WTC11 (cell line): ENCODE results near the gene SRSF2.
A peak's percentile ranks its signal among the peaks of the same experiment; 100 is the strongest.
"Not testable (repeated sequence)": the region's sequence is repeated elsewhere in the genome, so short reads cannot be mapped to it uniquely, and the experiment has no call there.

Experiments used
- ATF1 ChIP-seq: sonication (generic); formaldehyde crosslinking; IDR thresholded peaks from 2 replicates; pipeline ENCODE4 v1.8.1; 2023; ENCODE audit warnings: mild to moderate bottlenecking, moderate library complexity, missing genetic modification reagents
- CREB1 ChIP-seq: sonication (generic); formaldehyde crosslinking; IDR thresholded peaks from 2 replicates; pipeline ENCODE4 v1.8.0; 2023; ENCODE audit warnings: mild to moderate bottlenecking, missing genetic modification reagents
- GABPB1 ChIP-seq: sonication (generic); formaldehyde crosslinking; IDR thresholded peaks from 2 replicates; pipeline ENCODE4 v1.8.1; 2023; ENCODE audit warnings: mild to moderate bottlenecking, missing genetic modification reagents
- IRF2 ChIP-seq: sonication (generic); formaldehyde crosslinking; IDR thresholded peaks from 2 replicates; pipeline ENCODE4 v1.8.0; 2022; ENCODE audit warnings: low read depth, missing genetic modification reagents, borderline replicate concordance
- OVOL2 ChIP-seq: fragments of 250-450 bp; sonication (Bioruptor Pico); IDR thresholded peaks from 2 replicates; pipeline ENCODE4 v1.9.0; 2021; ENCODE audit warnings: mild to moderate bottlenecking, borderline replicate concordance
- SMAD3 ChIP-seq: sonication (generic); formaldehyde crosslinking; IDR thresholded peaks from 2 replicates; pipeline ENCODE4 v1.8.0; 2022; ENCODE audit warnings: missing genetic modification reagents, mild to moderate bottlenecking, borderline replicate concordance
- SP1 ChIP-seq: sonication (generic); formaldehyde crosslinking; conservative IDR thresholded peaks from 2 replicates; pipeline ENCODE4 v1.8.1; 2022; ENCODE audit warnings: missing genetic modification reagents
- ZNF423 ChIP-seq: fragments of 250-450 bp; sonication (Bioruptor Pico); IDR thresholded peaks from 2 replicates; pipeline ENCODE4 v2.1.2; 2022; ENCODE audit warnings: mild to moderate bottlenecking, moderate library complexity
- TF ChIP-seq, protein P1 (sequence below): sonication (generic); formaldehyde crosslinking; IDR thresholded peaks from 2 replicates; pipeline ENCODE4 v1.8.0; 2022; ENCODE audit warnings: mild to moderate bottlenecking, missing genetic modification reagents
- TF ChIP-seq, protein P2 (sequence below): fragments of 200-600 bp; IDR thresholded peaks from 2 replicates; pipeline ENCODE4 v1.8.0; 2022; ENCODE audit warnings: antibody characterized with exemption
- TF ChIP-seq, protein P3 (sequence below): sonication (generic); formaldehyde crosslinking; IDR thresholded peaks from 2 replicates; pipeline ENCODE4 v1.8.0; 2023; ENCODE audit warnings: missing genetic modification reagents, mild to moderate bottlenecking, borderline replicate concordance
- TF ChIP-seq, protein P4 (sequence below): sonication (generic); formaldehyde crosslinking; IDR thresholded peaks from 2 replicates; pipeline ENCODE4 v1.8.0; 2022; ENCODE audit warnings: mild to moderate bottlenecking, missing genetic modification reagents

DNA sequence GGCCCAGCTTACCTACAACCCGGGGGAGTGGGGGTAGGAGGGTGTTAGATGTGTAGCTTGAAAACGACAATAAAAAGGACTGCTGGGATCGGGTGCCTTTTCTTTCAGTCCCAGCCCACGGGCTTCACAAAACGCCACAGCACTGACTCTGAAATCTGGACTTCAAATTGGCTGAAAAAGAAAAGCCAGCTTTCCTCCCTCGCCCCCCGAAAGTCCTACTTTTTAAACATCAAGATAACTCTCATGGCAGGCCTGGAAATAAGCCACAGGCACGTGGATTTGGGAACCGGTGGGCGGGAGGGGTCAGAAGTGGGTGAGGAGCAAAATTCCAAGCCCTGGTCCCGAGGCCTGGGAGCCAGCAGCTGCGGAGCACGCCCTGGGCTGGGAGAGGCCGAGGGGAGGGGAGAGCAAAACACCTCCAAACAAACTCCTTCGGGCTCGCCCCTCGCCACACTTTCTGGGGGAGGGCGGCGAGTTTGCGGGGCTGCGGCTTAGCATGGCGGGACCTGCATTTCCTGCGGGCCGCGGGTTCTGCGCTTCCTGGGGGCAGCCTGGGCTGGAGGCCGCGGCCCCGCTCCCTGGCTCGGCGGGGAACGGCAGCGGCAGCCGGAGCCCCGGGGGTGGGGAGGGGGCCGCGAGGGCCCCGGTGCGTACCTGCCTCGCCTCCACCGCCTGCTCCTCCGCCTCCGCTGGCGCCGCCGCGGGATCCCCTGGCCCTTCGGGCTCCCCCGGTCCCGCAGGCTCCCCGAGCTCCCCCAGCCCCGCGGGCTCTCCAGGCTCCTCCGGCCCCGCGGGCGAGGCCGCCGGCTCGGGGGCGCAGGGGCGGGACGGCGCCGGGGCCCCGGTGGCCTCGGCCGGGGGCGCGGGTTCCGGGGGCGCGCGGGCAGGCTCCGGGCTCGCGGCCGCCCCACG is 26.9 kb downstream of the SRSF2 start:
- TF ChIP-seq, protein P1, sequence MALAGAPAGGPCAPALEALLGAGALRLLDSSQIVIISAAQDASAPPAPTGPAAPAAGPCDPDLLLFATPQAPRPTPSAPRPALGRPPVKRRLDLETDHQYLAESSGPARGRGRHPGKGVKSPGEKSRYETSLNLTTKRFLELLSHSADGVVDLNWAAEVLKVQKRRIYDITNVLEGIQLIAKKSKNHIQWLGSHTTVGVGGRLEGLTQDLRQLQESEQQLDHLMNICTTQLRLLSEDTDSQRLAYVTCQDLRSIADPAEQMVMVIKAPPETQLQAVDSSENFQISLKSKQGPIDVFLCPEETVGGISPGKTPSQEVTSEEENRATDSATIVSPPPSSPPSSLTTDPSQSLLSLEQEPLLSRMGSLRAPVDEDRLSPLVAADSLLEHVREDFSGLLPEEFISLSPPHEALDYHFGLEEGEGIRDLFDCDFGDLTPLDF (CRISPR knock-in tag), result not testable (repeated sequence)
- not testable (repeated sequence) for TF ChIP-seq SP1 (CRISPR knock-in tag); CREB1; IRF2 (CRISPR knock-in tag); ZNF423; ATF1 (CRISPR knock-in tag); OVOL2 (CRISPR knock-in tag); SMAD3 (CRISPR knock-in tag)
- 0 out of 2 replicates have a peak, but pooled peaks have one; percentile 33 for TF ChIP-seq GABPB1
- TF ChIP-seq, protein P2, sequence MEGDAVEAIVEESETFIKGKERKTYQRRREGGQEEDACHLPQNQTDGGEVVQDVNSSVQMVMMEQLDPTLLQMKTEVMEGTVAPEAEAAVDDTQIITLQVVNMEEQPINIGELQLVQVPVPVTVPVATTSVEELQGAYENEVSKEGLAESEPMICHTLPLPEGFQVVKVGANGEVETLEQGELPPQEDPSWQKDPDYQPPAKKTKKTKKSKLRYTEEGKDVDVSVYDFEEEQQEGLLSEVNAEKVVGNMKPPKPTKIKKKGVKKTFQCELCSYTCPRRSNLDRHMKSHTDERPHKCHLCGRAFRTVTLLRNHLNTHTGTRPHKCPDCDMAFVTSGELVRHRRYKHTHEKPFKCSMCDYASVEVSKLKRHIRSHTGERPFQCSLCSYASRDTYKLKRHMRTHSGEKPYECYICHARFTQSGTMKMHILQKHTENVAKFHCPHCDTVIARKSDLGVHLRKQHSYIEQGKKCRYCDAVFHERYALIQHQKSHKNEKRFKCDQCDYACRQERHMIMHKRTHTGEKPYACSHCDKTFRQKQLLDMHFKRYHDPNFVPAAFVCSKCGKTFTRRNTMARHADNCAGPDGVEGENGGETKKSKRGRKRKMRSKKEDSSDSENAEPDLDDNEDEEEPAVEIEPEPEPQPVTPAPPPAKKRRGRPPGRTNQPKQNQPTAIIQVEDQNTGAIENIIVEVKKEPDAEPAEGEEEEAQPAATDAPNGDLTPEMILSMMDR, result not testable (repeated sequence)
- TF ChIP-seq, protein P3, sequence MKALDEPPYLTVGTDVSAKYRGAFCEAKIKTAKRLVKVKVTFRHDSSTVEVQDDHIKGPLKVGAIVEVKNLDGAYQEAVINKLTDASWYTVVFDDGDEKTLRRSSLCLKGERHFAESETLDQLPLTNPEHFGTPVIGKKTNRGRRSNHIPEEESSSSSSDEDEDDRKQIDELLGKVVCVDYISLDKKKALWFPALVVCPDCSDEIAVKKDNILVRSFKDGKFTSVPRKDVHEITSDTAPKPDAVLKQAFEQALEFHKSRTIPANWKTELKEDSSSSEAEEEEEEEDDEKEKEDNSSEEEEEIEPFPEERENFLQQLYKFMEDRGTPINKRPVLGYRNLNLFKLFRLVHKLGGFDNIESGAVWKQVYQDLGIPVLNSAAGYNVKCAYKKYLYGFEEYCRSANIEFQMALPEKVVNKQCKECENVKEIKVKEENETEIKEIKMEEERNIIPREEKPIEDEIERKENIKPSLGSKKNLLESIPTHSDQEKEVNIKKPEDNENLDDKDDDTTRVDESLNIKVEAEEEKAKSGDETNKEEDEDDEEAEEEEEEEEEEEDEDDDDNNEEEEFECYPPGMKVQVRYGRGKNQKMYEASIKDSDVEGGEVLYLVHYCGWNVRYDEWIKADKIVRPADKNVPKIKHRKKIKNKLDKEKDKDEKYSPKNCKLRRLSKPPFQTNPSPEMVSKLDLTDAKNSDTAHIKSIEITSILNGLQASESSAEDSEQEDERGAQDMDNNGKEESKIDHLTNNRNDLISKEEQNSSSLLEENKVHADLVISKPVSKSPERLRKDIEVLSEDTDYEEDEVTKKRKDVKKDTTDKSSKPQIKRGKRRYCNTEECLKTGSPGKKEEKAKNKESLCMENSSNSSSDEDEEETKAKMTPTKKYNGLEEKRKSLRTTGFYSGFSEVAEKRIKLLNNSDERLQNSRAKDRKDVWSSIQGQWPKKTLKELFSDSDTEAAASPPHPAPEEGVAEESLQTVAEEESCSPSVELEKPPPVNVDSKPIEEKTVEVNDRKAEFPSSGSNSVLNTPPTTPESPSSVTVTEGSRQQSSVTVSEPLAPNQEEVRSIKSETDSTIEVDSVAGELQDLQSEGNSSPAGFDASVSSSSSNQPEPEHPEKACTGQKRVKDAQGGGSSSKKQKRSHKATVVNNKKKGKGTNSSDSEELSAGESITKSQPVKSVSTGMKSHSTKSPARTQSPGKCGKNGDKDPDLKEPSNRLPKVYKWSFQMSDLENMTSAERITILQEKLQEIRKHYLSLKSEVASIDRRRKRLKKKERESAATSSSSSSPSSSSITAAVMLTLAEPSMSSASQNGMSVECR (CRISPR knock-in tag), result not testable (repeated sequence)
- TF ChIP-seq, protein P4, sequence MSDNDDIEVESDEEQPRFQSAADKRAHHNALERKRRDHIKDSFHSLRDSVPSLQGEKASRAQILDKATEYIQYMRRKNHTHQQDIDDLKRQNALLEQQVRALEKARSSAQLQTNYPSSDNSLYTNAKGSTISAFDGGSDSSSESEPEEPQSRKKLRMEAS (CRISPR knock-in tag), result not testable (repeated sequence)
